NCI-H2196 treated with DMSO at 0.1 percent for 48 hours (cell line): ENCODE data around the gene ORM2.

ENCODE experiments used
- DNase-seq: peaks from one replicate; lab custom pipeline; 2025; ENCODE audit not compliant: unreplicated experiment; lab: John Stamatoyannopoulos, UW

Gene ORM2

DNA sequence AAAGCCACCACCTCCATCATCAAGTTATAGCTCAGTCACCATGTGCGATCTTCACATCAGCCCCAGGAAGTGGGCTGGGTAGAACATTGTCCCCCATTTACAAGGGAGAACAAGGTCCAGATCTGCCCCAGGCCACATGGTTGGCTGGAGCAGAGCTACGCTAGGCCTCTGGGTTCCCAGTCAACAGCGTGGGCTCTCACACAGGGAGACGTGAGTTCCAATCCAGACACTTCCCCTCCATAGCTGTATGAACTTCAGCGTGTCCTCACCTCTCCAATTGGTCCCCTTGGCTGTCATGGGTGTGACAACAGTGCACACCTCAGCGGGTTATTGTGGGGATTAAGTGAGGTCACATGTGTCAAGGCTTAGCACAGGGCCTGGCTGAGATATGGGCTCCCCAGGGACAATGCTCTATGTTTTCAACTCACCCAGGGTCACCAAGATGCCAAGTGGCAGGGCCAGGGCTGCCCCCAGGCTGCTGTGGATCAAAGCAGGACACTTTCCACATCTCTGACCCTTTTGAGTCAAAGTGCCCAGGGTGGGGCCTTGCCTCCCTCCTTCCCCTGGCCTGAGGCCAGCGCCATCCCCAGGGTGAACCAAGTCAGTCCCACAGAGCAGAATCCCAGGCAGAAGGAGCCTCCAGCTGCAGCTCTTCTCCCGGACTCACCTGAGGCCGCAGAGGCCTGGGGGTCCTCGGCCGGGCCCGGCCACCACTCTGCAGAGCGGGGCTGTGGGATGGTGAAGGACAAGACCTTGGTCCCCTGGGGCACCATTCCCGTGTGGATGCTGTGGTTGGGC is 38.3 kb downstream of the ORM2 start:
- no peak for DNase-seq

DNA sequence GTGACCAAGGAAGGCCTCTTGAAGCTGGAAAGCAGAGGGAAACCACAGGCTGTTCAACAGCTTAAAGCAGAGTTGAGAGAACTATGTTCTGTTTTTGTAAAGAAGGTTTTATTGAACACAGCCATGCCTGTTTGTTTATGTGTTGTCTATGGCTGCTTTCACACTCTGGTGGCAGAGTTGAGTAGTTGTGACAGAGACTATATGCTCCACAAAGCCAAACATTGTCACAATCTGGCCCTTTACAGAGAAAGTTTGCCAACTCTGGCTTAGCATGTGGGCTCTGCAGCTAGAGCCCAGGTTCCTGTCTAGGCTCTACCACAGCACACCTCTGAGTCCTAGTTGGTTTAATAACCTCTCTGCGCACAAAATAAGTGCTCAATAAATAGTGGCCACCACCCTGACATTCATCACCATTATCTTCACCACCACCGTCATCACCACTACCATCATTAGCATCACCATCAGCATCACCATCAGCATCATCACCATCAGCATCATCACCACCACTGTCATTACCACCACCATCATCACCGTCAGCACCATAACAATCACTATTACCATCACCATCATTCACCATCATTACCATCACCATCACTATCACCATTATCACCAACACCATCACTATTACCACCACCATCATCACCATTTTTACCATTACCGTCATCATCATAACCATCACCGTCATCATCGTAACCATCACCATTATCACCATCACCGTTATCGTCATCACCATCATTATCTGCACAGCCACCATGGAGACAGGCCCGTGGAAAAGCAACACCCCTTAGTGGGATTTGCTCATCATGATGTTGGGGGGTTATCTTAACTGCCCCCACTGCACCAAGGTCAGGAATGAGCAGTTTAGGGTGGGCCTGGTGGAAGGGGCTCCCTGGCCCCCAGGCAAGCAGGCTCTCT is 39.8 kb downstream of the ORM2 start:
- DNase-seq, result no peak

DNA sequence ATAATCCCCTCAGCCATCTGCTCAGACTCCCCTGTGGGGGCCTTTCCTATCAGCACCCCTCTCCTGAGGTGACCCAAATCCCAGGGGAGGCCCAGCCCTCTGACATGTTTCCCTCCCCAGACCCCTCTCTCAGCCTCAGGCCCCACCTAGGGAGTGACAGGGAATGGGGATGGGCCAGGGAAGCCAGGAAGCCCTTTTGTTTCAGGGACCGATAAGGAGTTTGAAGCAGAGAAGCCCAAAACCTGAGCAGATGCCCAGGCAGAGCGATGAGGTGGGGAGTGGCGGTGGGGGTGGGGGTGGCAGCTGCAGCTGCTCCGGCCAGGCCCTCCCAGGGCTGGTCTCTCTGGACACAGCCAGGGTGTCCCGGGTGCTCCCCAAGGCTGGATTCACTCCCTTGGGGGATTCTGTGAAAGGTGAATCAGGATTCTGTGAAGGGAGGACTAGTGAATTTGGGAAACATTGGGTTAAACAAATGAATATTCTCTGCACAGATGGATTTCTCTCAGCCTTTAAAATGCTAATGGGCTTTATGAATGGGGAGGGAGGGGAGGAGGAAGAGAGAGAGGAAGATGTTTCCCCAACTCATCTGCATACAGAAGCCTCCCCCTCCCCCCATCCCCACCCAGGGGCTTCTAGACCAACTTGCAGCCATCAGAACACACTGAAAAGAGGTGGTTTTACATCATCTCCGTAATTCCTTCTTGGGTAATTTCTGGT is 40.7 kb downstream of the ORM2 start:
- DNase-seq, result no peak

DNA sequence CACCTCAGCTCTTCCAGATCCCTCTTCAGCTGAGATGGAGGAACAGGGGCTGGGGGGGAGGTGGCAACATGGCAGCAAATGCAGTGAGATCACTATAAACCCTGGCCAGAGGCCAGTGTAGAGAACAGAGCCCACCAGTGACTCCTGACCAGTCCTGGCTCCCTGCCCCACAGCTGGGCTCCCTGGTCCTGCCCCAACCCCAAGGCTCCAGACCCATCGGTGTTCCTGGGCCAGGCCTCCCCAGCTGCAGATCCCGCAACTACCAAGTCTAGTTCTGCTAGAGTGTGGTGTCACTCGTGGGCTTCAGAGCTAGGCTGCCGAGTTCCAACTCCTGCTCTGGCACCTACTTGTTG is 41.3 kb downstream of the ORM2 start:
- DNase-seq, result no peak

DNA sequence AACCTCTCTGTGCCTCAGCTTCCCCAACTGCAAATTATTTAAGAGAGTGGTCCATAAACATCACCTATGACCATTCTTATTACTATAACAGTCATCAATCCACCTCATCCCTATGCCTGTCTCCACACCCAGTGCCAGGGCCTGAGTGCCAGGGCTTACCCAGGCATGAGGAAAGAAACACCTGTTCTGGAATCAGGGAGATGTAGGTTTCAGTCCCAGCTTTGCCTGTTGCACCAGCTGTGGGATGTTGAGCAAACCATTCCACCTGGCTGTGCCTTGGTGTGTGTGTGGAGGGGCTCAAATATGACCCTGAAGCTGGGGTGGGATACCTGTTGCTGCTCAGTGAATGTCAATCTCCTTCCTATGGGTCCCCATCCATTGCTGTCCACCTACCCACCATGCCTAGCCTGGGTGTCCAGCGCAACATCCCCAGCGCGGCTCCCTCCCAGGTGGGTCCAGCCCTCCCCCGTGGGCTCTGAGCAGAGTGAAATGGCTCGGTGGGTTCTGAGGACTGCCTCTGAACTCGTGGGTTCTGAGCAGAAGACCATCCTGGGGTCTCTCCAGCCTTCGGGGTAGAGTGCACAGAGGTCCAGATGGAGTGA is 41.8 kb downstream of the ORM2 start:
- no peak for DNase-seq

DNA sequence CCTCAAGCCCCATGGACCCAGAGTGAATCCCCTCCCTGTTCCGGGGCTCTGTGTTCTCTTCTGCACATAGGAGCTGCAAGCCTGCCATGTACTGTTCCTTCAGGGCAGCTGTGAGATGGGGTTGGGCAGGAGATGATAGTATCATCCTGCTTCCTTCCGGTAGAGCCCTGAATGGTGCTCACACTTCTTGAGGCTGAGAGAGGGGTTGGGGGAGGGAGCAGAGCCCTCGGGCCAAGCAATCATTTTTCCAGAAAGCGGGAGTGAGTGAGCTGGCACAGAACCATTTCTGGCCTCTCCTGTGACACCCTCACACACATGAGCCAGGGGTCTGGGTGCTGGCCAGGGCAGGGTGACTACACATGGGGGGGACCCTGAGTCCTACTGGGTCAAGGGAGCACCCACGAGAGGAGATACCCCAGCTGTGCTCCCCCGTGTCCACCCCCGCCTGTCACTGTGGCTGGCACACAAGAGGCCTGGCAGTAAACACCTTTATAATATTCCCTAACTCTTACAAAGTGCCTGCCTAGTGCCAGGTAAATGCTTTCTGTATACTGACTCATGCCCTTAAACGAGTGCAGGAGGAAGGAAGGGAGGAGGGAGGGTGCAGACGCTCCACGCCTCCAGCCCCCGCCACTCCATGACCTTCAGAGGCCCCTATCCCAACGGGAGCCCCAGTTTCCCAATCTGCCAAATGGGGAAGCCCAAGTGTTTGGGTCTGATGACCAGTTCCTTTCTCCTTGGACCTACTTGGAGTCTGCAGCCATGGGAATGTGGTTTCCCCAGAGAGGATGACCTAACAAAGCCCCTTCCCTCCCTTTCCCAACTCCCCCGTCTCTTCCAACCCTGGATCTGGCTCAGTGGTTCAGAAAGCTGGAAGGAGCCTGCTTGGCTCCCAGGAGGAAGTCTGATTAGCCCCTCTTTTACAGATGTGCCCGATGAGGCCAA is 42.6 kb downstream of the ORM2 start:
- DNase-seq, result no peak

DNA sequence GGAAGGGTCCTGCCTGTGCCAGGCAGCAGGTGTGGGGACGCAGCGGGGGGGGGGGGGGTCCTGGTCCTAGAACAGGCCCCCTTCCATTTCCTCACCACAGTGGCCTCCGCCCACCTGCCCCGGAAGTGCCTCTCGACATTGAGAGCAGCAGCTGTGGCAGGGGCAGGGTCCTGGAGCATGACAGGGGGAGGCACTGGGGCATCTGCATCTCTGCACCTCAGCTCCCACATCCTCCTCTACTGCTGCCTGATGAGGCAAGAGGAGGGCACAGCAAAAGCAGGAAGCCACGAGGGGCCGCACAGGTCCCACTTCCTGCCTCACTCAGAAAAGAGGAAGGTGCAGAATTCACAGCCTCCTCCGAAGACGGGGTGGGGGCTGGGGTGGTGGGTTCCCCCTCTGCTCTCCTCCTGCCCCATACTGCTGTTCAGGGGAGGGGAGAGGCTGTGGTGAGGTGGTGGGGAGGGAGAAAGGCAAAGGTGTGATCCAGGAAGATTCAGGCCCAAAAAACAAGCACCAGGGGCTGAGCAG is 43.3 kb downstream of the ORM2 start:
- no peak for DNase-seq

DNA sequence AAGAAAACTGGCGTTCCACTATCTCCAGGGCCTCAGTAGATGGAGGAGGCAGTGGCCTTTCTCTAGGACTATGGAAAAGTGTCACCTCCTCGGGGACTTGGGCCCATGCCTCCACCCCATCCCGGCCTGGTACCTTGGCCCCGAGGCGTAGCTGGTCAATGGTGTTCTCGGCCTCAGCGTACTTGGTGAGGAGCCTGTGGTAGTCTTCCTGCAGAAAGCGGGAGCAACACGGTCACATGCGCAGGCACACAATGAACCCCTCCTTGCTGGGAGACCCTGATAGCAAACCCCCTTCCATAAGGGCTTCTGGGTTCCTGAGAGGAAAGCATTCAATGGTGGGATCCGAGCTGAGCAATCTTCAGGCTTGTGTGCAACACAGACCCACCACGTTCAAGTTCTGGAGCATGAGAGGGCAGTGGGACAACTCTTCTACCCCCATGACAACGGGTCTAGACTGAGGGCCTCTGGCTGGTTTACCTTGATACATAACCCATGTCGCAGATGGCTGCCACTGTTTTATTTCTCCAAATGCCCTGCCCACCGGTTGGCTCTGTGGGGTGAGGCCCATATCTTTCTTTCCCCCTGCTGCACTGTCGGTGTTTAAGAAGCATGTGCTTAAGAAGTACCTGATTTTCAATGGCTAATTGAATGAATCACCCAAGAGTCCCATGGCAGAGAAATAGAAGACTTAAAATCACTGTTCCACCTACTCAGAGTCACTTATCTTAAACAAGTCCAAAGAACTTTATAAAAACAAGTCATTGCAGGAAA is 44.5 kb downstream of the ORM2 start:
- DNase-seq, result no peak

DNA sequence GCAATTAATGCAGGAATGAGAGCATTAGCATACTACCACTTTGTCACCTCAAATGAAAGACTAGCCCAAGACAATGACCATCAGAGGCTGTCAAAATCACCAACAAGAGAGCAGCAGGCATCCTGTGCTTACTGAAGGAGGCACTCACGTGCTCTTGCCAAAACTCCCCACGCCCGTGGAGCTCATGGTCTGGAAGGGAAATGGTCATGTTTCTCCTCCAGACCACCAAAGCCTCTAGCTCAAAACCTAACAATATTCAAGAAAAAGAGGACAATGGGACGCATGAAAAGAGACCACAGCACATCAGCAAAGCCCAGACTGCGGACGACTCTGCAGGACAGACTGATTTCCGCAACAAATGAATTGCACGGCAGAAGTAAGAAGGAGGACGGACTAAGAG is 45.3 kb downstream of the ORM2 start:
- DNase-seq, result no peak

DNA sequence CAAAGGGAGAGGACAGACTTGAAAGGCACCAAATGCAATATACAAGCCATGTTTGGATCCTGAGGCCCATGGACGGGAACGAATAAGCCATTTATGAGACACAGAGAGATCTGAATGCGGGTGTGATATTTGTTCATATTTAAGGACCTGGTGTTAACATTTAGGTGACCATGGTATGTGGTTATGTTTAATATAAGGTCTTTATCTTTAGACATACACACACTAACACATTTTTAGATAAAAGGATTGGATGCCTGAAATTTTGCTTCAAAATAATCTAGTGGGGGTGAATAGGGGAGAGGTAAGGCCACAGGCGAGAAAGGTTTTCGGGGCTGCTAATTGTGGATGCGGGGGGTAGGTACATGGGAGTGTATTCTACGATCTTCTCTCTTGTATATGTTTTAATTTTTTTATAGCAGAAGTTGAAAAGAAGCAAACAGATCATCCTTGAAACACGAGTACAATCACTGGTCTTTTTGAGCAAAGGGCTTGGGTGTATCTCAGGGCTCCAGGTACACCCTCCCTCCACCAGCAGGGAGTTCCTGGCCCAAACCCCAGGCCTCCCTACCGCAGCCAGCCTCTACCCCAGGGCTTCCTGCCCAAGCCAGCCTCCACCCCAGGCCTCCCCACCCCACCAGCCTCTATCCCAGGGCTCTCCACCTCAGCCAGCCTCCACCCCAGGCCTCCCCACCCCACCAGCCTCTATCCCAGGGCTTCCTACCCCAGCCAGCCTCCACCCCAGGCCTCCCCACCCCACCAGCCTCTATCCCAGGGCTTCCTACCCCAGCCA is 45.9 kb downstream of the ORM2 start:
- DNase-seq, result no peak

DNA sequence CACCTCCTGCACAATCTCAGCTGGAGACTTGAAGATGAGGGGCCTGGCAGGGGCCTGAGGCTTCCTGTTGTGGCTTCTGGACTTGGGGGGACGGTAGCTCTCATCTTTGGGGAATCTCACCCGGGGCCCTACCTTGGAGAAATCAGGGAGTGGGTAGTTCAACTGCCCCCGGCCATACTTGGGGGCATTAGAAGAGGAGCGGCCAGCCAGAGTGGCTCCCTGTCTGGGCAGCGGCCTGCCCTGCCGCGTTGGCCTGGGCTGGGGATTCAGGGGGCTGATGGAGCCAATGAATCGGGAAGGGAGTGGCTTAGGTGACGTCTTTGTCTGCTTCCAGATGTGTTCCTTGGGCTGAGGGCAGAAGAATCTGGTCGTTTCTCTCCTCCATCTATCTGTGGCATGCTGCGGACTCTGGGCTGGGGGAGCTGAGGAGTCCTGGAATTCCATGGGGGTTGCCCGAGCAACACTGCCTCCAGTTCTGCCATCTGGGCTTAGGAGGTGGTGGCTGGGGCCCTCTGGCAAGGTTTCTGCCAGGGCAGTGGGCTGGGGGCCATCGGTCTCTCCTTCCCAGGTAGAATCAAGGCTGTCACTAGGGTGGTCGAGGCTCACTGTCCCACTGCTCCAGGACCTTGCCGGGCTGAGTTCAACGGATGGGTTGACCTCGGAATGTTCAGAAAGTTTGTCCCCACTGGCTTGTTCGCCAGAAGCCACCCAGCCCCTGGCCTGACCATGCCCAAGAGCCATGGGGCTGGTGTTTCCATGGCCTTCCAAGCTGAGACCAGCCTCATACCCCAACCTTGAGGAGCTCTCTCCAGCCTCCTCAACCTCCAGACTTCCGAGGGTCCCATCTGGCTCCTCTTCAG is 47.1 kb downstream of the ORM2 start:
- DNase-seq, result no peak

DNA sequence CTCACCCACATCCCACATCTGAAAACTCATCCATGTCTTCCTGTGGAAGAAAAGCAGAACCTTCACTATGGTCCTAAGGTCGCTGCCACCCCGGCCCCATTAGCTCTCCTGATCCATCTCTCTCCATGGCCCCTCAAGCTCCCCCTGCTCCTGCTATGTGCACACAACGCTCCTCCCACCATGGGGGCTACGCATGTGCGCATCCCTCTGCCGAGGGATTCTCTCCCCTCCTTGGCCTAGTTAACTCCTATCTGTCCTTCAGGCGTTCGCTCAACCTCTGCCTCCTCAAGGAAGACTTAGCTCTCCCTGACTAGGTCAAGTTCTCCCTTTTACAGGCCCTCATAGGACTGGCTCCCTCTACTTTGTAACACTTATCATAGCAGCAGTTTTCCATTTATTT is 48.3 kb downstream of the ORM2 start:
- no peak for DNase-seq

DNA sequence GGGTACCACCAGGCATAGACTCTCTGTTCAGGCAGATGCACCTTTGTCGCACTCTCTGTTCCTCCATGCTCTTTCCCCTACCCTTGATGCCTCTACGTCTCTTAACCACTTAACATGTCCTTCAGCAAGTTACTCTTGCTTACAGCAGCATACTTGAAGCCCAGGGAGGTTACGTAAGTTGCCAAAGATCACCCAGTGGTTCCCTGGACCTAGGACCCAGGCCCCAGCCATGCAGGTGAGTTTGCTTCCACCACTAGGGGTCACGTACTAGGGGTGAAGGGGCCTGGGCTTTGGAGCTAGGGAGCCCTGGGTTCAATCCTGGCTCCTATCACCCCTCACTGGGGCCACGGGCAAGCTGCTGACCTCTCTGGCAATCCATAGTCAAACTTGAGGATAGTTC is 49.2 kb downstream of the ORM2 start:
- DNase-seq, result no peak
